Measurements from ENCODE around the gene SCNN1A.
A peak's percentile ranks its signal among the peaks of the same experiment; 100 is the strongest.
"Not testable (repeated sequence)": the region's sequence is repeated elsewhere in the genome, so short reads cannot be mapped to it uniquely, and the experiment has no call there.

Gene SCNN1A

GRCh38 chr12:6346235-6346832 is 29.0 kb downstream of the SCNN1A start:
- no peak for DNase-seq

GRCh38 chr12:6345319-6346091 is 29.9 kb downstream of the SCNN1A start:
- DNase-seq, result peak; percentile 92 to 96 (median 93)

DNA sequence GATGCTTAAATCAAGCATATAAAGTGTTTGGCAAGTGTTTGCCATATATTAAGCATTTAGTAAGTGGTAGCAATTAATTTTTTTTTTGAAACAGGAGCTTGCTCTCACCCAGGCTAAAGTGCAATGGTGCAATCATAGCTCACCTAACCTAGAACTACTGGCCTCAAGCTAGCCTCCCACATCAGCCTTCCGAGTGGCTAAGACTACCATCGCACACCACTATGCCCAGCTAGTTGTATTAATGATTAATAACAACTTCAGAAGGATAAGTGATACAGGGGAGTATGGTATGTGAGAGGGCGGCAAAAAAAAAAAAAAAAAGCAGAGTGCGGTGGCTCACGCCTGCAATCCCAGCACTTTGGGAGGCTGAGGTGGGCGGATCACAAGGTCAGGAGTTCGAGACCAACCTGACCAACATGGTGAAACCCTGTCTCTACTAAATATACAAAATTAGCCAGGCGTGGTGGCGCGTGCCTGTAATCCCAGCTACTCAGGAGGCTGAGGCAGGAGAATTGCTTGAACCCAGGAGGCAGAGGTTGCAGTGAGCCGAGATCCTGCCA is 31.2 kb downstream of the SCNN1A start:
- not testable (repeated sequence) for DNase-seq

DNA sequence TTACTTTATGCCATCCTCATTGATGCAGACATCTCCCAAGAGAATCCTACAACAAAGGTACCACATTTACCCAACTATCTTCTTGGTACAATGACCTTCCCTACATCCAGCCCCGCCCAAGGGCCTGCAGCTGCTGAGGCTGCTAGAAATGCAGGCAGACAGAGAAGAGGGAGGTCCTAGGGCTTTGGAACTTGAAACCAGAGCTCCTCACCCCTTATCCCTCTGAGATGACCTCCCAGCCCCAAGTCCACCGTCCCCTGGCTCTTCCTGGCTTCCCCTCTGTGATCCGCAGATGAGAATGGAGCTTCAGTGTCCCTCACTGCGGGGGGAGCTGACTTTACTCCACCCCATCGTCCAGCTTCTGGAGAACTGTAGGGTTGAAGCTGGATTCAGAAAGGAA is 31.8 kb downstream of the SCNN1A start:
- no peak for DNase-seq

- no peak for DNase-seq
These were observed 33.0 kb downstream of the SCNN1A start for GRCh38 chr12:6342140-6342889.

- peak; percentile 76 to 80 (median 77) for DNase-seq
These were observed 33.8 kb downstream of the SCNN1A start, which contains the start of gene TNFRSF1A for GRCh38 chr12:6341417-6342139. Gene TNFRSF1A, minus strand, starts transcription at chr12:6342076. Its CDS starts 262 bp downstream, at chr12:6341814.

DNA sequence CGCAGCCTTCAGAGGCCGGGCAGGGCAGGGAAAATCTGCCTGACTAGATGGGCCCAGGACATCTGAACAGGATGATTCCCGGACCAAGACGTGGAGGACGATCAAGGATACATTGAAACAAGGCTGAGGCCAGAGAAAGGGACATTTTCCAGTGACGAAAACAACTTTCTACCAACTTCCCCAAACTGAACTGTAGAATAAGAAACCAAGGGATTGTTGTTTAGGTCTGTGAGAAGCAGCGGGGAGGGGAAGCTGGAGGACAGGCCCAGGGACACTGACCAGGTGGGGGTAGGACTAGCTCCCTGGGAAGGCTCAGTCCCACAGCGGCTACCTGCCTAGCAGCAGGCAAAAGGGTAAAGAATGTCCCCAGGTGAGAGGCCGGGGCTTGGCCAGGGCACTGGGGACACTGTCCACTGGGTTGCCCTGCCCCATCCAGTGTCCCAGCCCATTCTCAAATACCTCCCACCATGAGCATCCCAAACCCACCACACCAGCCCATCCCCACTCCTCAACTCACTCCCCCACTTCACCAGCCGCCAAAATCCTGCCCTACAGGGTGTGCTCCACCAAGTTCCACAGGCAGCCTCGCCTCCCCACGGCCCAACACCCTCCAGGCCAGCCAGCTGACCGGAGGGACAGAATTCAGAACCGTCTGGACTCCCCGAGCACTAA is 34.5 kb downstream of the SCNN1A start:
- peak; percentile 79 to 90 (median 85) for DNase-seq

- peak in 2 of 3 donors; percentile 48 to 63 for DNase-seq
These were observed 35.2 kb downstream of the SCNN1A start for GRCh38 chr12:6340032-6340638.

GRCh38 chr12:6338955-6339354 is 36.4 kb downstream of the SCNN1A start:
- DNase-seq, result no peak

- not testable (repeated sequence) for DNase-seq
These were observed 36.8 kb downstream of the SCNN1A start for GRCh38 chr12:6338536-6338935.

DNA sequence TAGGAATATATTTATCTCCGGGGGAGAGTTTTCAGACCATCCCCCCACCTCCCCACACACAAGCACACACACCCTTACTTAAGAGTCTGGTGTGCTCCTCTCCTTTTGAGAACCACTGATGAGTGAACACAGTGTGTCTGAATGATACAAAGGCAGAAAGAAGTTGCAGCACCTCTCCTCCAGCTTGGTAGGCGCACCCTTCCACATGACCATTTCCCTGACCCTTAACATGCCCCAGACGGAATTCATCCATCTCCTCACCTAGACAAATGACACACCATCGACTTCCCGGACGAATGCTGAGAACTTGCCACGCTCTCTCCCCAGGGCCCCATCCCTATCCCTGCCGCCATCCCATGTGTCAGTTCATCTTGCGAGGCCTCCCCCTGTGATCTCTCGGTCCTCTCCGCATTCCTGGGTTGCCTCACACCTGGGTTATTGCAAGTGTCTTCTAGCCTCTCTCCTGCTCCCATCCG is 37.4 kb downstream of the SCNN1A start:
- no peak for DNase-seq

DNA sequence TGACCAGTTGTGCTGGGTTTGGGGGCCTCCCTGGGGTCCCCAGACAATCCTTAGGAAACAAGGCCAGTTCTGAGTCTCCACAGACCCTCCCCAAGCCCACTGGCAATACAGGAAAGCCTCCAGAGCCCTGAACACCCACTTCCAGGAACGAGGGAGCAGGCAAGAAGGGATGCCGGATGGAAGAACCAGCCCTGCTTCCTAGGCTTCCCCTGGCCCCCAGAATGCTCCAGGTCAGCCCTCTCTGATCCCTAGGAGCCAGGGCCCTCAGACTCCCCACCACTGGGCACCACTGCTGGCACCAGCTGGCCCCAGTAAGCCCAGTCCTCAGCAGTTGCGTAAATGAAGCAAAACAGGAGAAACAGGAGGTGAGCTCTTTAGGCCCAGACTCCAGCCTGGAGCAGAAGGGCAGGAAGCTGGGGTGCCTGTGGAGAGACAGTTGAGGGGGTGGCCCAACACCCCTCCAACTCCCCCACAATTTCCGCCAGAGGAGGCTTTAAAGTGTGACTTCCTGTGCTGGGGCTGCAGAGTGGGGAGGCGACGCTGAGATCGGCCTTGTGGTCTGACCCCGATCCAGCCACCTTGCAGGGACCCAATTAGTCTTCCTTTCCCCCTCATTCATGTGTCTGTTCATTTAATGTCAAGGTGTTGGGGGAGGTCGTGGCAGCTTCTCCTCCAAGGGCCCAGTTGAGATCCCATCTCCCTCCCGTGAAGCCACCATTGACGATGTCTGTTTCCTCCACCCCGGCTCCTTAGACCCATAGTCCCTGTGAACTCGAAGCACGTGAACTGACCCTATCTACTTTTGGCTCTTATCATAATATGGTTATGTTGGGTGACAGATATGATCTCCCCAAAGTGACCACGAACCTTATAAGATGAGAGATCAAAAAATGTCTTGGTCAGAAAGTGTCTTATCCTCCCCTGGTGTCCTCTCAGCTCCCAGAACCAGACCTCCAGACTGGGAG is 38.2 kb downstream of the SCNN1A start:
- DNase-seq, result no peak

- DNase-seq, result peak; percentile 96 to 98 (median 96)
These were observed 39.1 kb downstream of the SCNN1A start for GRCh38 chr12:6336079-6336888.

DNA sequence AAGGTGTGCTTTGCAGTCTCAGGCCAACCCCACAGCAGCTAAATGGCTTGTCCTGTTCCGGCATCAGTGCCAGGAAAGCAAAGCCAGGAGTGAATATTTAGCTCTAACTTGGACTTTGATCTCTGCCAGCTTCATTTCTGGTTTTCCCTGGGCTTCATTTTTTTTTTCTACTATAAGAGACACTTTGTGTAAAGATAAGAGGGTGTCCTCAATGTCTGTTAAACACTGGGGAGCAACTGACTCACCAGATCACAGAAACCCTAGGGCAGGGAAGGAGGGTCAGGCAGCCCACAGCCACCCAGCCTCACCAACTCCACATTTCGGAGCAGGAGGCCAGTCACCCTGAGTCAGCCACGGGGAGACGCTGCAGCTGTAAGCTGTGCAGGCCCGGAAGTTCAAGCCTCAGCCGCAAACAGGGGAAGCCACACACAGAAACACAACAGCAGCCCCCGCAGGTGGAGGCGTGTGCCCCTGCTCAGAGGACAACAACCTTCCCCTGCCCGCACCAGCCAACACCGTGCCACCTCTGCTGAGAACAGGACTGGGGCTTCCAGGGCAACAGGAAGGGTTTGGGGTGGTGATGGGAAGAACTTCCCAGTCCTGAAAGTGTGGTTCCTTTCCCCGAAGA is 39.8 kb downstream of the SCNN1A start:
- DNase-seq, result peak; percentile 91 to 94 (median 91)

DNA sequence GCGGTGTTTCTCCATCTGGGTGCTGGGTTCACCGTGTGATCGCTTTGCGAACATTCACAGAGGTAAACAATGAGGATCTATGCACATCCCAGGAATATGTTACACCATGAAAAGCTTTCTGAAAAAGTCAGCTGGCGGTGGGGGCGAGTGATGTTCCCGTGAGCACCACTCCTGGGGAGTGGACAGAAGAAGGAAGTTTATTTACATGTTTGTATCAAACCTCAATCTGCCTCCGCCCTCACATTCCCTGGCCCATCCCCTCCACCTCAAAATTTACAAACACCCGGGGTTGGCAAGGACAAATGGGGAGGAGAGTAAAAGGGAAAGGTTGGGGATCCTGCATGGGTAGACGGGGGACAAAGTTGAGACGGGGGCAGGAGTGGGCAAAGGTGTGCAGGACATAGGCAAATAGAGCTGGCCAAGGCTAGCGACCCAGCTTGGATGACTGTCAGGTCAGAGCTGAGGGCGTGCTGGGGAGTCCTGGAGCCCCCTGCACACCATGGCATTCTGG is 40.4 kb downstream of the SCNN1A start:
- DNase-seq, result no peak

DNA sequence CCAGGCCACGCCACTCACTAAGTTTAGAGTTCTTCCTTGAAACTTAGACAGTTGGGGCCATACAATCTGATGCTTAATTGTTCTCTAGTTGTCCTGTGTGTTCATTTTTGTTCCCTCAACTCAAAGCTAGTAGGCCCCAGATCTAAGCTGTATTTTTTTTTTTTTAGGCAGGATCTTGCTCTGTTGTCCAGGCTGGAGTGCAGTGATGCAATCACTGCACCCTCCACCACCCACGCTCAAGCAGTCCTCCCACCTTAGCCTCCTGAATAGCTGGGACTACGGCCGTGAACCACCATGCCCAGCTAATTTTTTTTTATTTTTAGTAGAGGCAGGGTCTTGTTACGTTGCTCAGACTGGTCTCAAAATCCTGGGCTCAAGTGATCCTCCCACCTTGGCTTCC is 41.0 kb downstream of the SCNN1A start:
- DNase-seq, result no peak

DNA sequence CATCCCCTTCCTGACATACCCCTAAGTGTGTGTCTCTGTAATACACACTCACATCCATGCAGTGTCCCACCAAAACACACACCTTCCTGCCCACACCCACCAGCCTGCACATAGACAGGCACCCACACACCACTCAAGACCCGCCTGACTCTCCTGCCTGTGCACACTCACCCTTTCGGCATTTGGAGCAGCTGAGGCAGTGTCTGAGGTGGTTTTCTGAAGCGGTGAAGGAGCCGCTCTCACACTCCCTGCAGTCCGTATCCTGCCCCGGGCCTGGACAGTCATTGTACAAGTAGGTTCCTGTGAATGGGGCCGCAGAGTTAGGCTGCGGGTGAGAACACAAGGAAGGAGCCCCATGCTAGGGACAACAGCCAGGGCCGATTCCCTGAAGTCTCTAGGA is 41.8 kb downstream of the SCNN1A start:
- DNase-seq, result no peak

DNA sequence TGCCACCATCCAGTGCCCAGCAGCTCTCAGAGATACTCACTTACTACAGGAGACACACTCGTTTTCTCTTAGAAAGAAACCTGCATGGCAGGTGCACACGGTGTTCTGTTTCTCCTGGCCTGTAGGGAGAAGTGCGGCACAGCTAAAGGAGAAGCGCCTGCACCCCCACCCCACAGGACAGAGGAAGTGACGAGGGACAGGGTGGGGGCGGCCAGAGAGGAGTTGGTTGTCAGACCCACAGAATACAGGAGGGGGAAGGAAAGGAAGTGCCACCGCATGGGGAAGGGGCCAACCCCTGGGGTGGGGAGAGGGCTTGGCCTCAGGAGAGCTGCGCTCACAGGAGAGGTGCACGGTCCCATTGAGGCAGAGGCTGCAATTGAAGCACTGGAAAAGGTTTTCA is 42.3 kb downstream of the SCNN1A start:
- peak in 1 of 3 donors; percentile 54 for DNase-seq
